ENCODE results near the gene ELF4. TPM values are rescaled to one million over a fixed set of nuclear protein-coding genes. Genes with fewer than 3 reads are reported as not detected.

Gene ELF4
- total RNA-seq, 1 experiment from 2014 or later = 0.81 TPM

GRCh38 chrX:130145123-130145522 is 34.8 kb upstream of the ELF4 start:
- no peak for TF ChIP-seq CTCF (conservative IDR thresholded peaks at IDR 0.05)
- Histone ChIP-seq H2AFZ (ENCODE audit: low read length) (no peak overlapping the region), H3K23me2 (ENCODE audit: insufficient read length, low read depth, low read length, poor library complexity, severe bottlenecking) (no peaks in the 10 kb centered on the region)

More at GRCh38 chrX:130145123-130145522, 34.8 kb upstream of the ELF4 start:
- no peak overlapping the region for H3K27ac ChIP-seq (ENCODE audit: insufficient read length, low read depth, low read length)
- no peaks in the 10 kb centered on the region for H3K4me1 ChIP-seq (ENCODE audit: insufficient read depth, low read length)
- no peak overlapping the region for H4K8ac ChIP-seq (replicated peaks; ENCODE audit: insufficient read length, low read depth, low read length)
- no peak overlapping the region for H2BK5ac ChIP-seq (ENCODE audit: insufficient read length, low read length)
- no peak overlapping the region for H3K18ac ChIP-seq (ENCODE audit: insufficient read length, low read depth, low read length)
- H3T11ph ChIP-seq (ENCODE audit: low read length) = no peak overlapping the region
- no CpG with 5 or more reads among the region's 4 CpGs for WGBS (ENCODE audit: extremely low coverage, insufficient read length, low lambda C conversion rate)
- H3K27ac Mint-ChIP-seq = no peak overlapping the region
- H3K27me3 ChIP-seq (ENCODE audit: insufficient read depth, low read length) = no peaks in the 10 kb centered on the region
- peaks cover 0 to 62% of the 10 kb centered on the region in 2 experiments; a peak in 2 of 5 replicates for H3K9me3 Mint-ChIP-seq
- no peak for DNase-seq
- no peak overlapping the region for H3K4me2 ChIP-seq (ENCODE audit: insufficient read depth, insufficient read length, low read length)
- H3K4me3 Mint-ChIP-seq = no peak overlapping the region
- H3K23ac ChIP-seq (ENCODE audit: insufficient read length, low read depth, low read length) = no peak overlapping the region
- H4K91ac ChIP-seq (ENCODE audit: insufficient read length, low read depth, low read length) = no peak overlapping the region
- H3K9ac ChIP-seq (ENCODE audit: extremely low read depth, insufficient read length, low read length) = no peak overlapping the region
- H3K4me1 Mint-ChIP-seq = peaks cover under 1 to 5% of the 10 kb centered on the region in 2 experiments
- peaks cover 34% of the 10 kb centered on the region for H3K9me3 ChIP-seq (ENCODE audit: control insufficient read depth, low read depth, low read length)
- H2BK20ac ChIP-seq (ENCODE audit: low read depth, low read length, poor library complexity, severe bottlenecking) = no peak overlapping the region
- H4K20me1 ChIP-seq (ENCODE audit: control insufficient read depth, insufficient read depth, insufficient read length) = no peaks in the 10 kb centered on the region
- peaks cover 23% of the 10 kb centered on the region for H3K27me3 Mint-ChIP-seq (ENCODE audit: low read depth)
- H2AK5ac ChIP-seq (ENCODE audit: insufficient read length, low read length) = no peak overlapping the region
- H4K5ac ChIP-seq (ENCODE audit: insufficient read length, low read depth, low read length) = no peak overlapping the region
- H3K56ac ChIP-seq (ENCODE audit: insufficient read length, low read depth, low read length) = no peak overlapping the region
- H2BK15ac ChIP-seq (ENCODE audit: low read depth, low read length) = no peak overlapping the region
- H3K4ac ChIP-seq (ENCODE audit: low read depth, low read length) = no peak overlapping the region
- H3K36me3 Mint-ChIP-seq (ENCODE audit: insufficient read depth in 1 of 3, low read depth in 3 of 3) = peaks cover 26 to 79% (median 56%) of the 10 kb centered on the region in 3 experiments; a peak in 6 of 7 replicates
- H3K79me2 ChIP-seq (ENCODE audit: insufficient read depth, low read length) = no peaks in the 10 kb centered on the region
- no peak overlapping the region for H2BK12ac ChIP-seq (ENCODE audit: insufficient read length, low read depth, low read length)
- no peak overlapping the region for H2BK120ac ChIP-seq (ENCODE audit: low read depth, low read length, poor library complexity, severe bottlenecking)
- H3K14ac ChIP-seq (ENCODE audit: insufficient read depth, low read length) = no peak overlapping the region
- no peaks in the 10 kb centered on the region for H3K79me1 ChIP-seq (ENCODE audit: insufficient read depth, low read depth, low read length, poor library complexity, severe bottlenecking)

All from H9 (cell line).